HL-60 (cell line): ENCODE results near the gene IGF2BP3.
A peak's percentile ranks its signal among the peaks of the same experiment; 100 is the strongest.

Source experiments
- DNase-seq, 2 experiments: peaks; one replicate each; pipeline ENCODE4 v3.0.0-alpha.2; 2010 to 2020; ENCODE audit warnings: low read depth in 1 of 2, low spot score in 1 of 2
- H3K27ac ChIP-seq: fragments of 250-450 bp; sonication (Bioruptor Pico); replicated peaks from 2 replicates; pipeline ENCODE4 v1.5.1; 2020; ENCODE audit warnings: mild to moderate bottlenecking, moderate library complexity
- H3K27me3 ChIP-seq: fragments of 250-450 bp; sonication (Bioruptor Pico); 2 replicates; pipeline ENCODE4 v1.5.1; 2021; ENCODE audit warnings: mild to moderate bottlenecking, moderate library complexity; ENCODE audit not compliant: insufficient read depth, poor library complexity, severe bottlenecking
- H3K4me3 ChIP-seq: replicated peaks from 2 replicates; pipeline ENCODE4 v1.5.1; 2011; ENCODE audit warnings: mild to moderate bottlenecking, control low read depth, low read length; ENCODE audit not compliant: insufficient read depth
- CTCF ChIP-seq: IDR thresholded peaks from one replicate; pipeline ENCODE4 v1.5.1; 2011; ENCODE audit warnings: low read length, control low read depth, inconsistent platforms; ENCODE audit not compliant: insufficient read depth
- GABPA ChIP-seq: IDR thresholded peaks from 2 replicates; pipeline ENCODE4 v1.6.1; 2012; ENCODE audit warnings: low read depth
- POLR2AphosphoS5 ChIP-seq: IDR thresholded peaks from 2 replicates; pipeline ENCODE4 v1.6.1; 2012; ENCODE audit warnings: low read depth
- REST ChIP-seq: IDR thresholded peaks from 2 replicates; pipeline ENCODE4 v1.6.1; 2012; ENCODE audit warnings: low read depth; ENCODE audit not compliant: insufficient replicate concordance
- SPI1 ChIP-seq: IDR thresholded peaks from 2 replicates; pipeline ENCODE4 v1.6.1; 2012; ENCODE audit warnings: low read depth, mild to moderate bottlenecking, borderline replicate concordance

The IGF2BP3 gene

GRCh38 chr7:23472956-23473843 is 2.9 kb upstream of the IGF2BP3 start:
- peak overlapping the region; percentile 96 for H3K27ac ChIP-seq
- TF ChIP-seq REST, result no peak
- no peak for TF ChIP-seq POLR2AphosphoS5
- TF ChIP-seq GABPA, result no peak
- no peak for TF ChIP-seq CTCF
- no peak for TF ChIP-seq SPI1
- H3K4me3 ChIP-seq, result peak overlapping the region; percentile 63
- no peaks in the 10 kb centered on the region for H3K27me3 ChIP-seq
- peak in 1 of 2 experiments; percentile 15 for DNase-seq

GRCh38 chr7:23472556-23472955 is 2.3 kb upstream of the IGF2BP3 start:
- peak overlapping the region; percentile 63 for H3K4me3 ChIP-seq
- H3K27me3 ChIP-seq, result no peaks in the 10 kb centered on the region
- no peak for DNase-seq
- no peak for TF ChIP-seq REST
- TF ChIP-seq POLR2AphosphoS5, result no peak
- no peak for TF ChIP-seq GABPA
- TF ChIP-seq SPI1, result no peak
- TF ChIP-seq CTCF, result no peak
- peak overlapping the region; percentile 96 for H3K27ac ChIP-seq

GRCh38 chr7:23472046-23472445 is 1.8 kb upstream of the IGF2BP3 start:
- TF ChIP-seq SPI1, result no peak
- TF ChIP-seq GABPA, result no peak
- no peak for TF ChIP-seq POLR2AphosphoS5
- TF ChIP-seq CTCF, result no peak
- TF ChIP-seq REST, result no peak
- H3K27me3 ChIP-seq, result no peaks in the 10 kb centered on the region
- peak in 1 of 2 experiments; percentile 64 for DNase-seq
- H3K27ac ChIP-seq, result peak overlapping the region; percentile 96
- peak overlapping the region; percentile 63 for H3K4me3 ChIP-seq
